ENCODE results near the gene FAM193B.

FAM193B gene

DNA sequence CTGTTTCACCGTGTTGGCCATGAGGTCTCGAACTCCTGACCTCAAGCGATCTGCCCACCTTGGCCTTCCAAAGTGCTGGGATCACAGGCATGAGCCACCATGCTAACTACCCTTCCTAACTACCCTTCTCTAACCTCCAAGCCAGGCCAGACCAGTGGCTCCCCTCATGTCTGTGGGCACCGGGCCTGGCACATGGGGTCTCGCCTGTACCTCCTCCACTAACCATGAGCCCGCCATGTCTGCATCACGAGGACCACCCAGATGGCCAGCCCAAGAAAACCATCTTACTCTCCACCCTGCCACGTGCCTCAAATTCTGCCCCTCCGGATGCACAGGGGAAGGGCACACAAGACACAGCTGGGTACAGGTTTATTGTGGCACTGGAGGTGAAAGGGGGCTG is 71.3 kb downstream of the FAM193B start:
- DNase-seq: no peak

DNA sequence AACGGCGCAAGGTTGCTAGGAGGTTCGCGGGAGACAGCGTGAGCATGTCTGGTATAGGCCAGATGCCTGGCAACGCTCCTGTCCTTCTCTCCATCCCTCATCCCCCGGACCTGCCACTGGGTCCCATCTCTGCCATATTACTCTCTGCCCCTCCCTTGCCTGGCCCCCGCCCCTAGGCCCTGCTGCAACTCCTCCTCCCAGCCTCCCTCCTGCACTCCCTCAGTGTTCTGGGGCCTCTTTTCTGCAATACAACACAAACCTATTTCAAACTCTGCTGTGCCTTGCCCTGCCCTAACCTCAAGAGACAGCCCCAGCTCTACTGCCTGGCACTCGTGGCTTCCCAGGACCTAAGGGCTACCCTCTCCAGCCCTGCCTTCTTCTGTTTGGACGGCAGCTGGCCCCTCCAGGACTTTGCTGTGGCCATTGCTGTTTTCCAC is 72.0 kb downstream of the FAM193B start:
- DNase-seq: no peak

DNA sequence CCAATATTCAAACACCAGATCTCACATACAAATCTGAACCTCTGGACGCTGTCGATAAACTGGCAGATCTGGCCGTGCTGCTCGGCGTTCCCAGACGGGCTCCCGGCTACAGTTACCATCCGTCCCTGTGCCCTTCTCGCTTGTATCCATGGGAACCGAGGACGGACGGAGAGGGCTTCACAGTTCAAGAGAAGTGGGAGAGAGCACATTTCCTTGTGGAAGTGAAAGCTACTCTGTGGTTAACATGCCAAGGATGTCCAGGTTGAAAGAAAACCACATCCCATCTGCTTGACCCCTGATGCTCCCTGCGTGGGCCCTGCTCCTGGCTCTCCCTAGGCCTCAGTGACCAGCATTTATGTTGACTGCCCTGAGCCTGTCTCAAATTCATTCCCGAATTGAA is 74.6 kb downstream of the FAM193B start:
- DNase-seq: no peak

DNA sequence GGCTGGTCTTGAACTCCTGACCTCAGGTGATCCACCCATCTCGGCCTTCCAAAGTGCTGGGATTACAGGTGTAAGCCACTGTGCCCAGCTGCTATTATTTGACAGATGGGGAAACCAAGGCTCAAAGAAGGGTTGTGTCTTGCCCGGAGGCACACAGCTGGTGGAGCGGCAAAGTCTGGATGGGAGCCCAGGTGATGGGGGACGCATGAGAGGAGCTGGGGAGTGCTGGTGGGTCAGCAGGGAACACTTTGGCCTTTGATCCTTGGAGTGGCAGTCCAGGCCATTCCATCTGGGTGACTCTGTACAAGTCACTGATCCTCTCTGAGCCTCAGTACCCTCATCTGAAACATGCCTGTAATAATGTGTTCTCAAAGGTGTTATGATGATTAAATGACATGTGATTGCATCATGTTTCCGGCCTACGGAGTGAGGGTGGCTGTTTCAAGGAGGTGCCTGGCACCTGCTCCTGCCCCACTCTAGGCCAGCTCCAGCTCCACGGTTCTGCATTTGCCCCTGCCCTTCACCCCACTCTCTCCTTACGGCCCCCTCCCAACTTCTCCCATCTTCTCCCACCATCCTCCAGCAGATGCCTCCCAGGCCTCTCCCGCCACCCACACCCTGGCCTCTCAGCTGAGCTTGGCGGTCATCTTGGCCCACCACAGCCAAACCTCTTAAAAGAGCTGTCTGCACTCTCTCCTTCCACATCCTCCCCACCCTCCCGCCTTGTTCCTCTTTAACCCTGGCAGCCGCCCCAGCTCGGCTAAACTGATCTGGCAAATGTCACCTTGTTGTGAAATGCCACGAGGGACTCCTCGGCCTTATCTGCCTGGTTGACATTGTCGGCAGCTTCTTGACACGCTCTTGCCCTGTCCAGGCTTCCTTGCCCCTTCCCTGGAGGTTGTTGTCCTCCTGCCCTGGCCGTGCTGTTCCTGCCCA is 75.4 kb downstream of the FAM193B start:
- no peak for DNase-seq

DNA sequence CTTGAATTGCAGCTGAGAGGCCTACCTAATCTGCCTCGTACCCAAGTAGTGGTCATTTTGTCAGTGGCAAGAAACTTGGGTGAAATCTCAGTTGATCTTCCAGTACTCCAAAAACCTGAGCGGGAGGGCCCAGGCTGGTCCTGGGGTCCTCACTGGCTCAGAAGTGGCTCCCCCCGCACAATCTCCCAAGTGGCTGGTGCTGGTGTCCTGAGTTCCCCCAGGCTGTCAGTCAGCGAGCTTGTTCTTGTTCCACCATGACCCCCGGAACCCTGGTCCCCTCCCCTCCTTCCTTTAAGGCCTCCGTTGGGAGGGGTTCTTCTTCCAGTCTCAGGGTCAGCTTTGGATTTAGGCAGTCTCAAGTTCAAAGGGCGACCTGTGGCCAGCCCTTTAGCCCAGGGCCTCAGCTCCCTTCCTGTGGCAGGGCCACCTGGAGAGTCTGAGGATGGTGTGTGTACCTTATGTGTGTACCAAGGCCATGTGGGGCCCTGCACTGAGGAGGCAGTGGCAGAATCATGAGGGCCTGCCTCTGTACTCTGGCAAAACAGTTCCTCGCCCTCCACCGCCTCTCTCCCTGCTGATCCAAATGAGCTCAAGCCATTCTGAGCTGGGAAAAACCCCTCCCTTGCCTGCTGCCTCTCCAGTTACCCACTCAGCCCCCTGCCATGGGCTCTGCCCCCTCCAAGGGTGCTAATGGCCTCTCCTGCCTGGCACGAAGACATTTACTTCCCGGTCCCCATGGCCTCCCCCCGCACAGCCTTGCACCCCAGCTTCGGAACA is 76.5 kb downstream of the FAM193B start:
- DNase-seq: no peak

DNA sequence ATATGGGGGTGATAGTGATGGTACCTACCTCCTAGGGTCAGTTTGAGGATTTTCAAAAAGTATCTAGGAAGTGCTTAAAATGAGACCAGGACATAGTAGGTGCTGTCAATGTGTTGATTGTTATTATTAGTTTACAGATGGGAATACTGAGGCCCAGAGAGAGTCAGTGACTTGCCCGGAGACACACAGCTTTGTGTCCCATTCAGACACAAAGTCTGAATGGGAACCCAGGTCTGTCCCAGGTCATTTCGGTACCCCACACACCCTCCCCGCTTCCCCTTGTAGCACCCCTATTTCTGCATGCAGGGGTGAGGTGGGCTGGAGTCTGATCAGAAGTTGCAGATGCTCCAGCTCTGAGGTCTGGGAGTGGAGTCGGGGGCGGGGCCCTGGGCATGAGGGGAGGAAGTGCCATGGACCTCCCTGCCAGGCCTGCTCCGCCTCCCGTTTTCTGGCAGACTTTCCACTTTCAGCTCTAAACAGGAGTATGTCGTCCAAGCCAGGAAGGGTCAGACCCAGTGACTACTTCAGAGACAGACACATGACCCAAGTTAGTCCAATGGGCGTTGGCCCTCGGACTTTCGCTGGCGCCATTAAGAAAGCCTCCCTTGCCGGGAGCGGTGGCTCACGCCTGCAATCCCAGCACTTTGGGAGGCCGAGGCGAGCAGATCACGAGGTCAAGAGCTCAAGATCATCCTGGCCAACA is 77.7 kb downstream of the FAM193B start:
- no peak for DNase-seq

DNA sequence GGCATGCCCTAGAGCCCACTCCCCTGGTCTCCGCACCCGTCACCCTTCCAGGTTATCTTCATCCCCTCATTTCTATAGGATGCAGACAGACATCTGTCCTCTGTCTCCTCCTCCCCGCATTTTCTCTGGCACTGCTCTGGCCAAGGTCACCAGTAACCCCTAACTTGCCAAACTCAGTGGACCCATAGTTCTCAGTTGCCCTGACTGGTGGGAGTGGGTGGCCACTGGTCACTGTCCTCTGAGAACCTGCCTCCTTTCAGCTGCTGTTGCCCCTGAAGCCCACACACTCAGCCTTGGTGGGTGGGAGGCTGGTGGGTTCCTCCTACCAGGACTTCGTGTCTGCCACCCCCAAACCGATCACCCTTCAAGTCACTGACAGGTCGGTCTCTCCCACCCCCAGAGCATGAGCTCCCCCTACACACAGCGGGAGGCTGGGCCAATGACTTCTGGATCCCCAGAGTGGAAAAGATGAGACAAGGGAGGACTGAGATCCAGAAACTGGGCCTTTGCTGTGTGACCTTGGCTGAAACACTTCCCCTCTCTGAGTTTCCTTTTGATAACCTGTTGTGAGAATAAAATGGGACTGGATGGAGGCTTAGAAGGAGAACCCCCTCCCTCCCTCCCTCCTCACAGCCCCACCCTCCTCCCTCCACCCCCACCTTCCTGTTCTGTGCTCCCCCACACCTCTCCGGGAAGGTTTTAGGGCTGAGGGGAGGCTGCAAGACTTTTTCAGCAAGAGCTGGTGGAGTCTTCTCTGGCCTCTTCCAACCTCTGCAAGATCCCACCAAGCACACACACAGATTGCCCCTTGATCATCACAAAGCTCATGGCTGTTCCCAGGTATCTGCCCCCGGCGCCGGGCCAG is 78.6 kb downstream of the FAM193B start:
- no peak for DNase-seq

DNA sequence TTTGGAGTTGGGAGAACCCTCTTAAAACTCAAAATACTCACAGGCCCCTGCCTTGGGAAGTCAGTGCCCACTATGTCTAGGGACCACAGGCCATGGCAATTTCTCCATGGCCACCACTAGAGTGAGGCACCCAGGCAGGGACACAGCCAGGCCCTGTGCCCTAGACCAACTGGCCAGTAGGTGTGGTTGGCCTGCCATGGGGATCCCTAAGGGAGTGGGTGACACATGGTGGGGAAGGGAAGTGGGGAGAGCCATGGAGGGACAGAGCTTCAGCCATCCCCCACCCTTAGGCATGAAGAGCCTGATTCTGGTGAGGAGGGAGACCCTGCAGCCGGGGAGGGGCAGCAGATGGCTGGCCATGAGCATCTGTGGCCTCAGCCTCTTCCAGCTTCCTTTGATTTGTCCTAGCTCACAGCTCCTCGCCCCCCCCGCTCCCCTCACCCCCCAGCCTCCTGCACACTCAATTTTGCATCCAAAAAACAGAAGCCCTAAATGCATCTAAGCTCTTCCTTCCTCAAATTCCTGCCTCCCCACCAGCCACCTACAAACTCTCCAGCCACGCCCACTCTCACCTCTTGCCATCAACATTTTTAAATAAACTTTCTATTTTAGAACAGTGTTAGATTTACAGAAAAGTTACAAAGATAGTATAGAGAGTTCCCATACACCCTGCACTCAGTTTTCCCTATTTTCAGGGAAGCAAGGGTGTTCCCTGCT is 79.4 kb downstream of the FAM193B start:
- DNase-seq: no peak

DNA sequence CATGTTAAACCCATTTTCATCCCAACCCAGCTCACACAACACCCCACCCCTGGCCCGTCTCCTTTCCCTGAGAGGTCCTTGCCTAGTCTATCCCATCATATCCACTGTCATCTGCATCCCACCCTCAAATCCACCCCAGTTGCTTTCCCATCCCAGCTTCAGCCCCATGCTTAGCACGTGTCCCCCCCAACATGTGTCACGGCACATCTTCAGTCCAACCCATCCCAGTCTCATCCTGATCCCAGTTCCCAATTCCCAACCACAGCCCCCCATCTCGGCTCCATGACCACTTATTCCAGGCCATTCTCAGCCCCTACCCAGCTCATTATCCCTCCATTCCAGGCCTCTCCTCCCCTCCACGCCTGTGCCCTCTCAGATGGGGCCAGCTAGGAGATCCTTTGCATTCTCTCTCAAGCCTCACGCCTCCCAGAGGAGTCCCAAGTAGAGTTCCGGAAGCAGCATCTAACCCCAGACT is 80.3 kb downstream of the FAM193B start:
- DNase-seq: no peak

DNA sequence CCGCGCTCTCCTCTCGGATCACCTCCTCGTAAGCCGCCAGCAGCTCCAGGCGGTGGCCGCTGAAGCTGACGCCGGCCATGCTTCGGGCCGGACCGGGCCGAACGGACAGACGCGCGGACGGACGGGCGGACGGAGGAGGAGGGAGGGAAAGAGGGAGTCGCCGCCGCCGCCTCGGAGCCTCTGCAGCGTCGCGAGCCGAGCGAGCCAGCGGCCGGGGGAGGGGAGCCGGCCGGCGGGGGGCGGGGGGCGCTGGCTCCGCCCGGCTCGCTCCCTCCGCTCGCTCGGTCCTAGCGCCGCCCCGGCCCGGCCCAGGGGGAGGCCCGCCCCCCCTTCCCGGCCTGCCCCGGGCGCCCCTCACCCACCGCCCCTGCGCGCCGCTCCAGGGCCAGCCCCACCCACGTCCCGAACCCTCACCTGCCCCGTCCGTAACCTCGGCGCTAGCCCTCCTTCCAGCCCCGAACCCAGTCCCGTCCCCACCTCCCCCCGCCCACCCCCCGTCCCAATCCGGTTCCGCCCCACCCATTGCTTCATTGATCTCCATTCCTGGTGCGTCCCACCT is 80.8 kb downstream of the FAM193B start, which contains the start of gene DBN1:
TSS of gene DBN1 (minus strand) at position 192 of the 559 bp plus-strand sequence. CDS start at position 79, 113 bp downstream.
- DNase-seq: peak; percentile 24

DNA sequence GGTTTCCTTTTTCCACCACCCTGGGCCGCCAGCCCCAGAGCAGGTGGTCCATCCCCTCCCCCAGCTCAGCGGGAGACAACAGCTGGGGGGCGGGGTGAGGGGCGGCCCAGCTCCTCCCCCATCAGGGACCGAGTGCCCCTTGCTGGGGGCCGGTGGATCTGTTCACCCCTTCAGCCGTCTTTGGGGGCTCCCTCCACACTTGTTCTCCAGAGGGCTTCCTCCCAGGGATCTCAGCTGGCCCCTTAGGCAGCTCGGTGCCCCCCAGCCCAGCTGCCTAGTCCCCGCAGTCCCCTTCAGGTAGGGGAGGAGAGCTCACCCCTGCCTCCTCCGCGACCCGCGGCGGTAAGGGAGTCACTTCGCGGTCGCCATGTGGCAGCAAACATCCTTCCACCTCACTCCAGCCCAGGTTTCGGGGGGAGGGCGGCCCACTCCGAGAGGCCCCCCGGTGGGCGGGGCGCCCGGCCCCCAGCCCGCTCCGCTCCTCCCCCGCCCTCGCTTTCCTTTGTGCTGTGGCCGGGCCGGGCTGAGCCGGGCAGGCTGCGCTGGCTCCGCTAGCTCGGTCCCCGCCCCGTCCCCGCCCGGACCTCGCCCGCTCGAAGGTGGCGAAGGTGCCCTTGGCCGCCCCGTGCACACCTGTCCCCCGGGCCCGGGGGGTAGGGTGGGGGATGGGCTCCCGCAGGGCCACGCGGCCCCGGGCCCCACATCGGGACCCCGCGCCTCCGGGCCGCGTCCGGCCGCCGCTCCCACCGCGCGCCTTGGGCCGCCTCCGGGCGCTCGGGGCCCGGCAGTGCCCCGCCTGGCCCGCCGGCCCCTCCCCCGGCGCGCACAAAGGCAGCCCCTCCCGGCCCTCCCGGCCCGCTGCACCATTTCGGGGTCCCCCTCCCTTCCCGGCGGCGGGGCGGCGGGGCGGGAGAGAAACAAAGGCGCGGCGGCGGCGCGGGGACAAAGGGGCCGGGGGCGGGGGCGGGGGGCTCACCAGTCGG is 81.6 kb downstream of the FAM193B start:
- DNase-seq: peak; percentile 19

DNA sequence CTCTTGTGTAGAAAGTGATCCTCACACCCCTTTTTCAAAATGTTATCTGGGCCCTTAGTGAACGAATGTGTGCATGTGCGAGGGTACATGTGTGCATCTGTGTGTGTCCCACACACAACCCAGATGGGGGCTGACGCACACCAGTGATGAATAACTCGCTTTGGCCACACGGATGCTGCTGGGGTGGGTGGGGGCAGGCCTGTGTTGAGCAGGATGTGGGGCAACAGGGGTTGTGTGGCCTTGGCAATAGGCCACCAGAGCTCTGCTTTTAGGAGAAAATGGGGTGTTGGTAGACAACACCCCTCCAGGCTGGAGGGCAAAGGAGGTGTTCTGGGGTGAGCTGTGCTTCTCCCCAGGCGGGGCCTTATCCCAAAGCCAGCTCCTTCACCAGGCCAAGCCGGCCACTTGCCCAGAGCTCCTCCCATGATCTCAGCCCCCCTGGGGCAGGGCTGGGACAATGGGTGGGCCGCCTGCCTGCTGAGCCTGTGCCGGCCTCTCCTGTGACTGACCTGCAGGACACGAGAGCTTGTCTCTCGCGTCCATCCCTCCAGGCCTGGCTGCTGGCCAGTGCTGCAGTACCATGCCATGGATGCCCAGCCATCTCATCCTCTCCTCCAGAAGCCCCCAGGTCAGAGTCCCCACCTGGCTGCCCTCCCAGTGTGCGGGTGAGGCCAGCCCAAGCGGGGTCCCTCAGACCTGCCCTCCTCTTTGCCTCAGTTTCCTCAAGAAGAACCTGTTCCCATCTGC is 82.6 kb downstream of the FAM193B start:
- DNase-seq: no peak

DNA sequence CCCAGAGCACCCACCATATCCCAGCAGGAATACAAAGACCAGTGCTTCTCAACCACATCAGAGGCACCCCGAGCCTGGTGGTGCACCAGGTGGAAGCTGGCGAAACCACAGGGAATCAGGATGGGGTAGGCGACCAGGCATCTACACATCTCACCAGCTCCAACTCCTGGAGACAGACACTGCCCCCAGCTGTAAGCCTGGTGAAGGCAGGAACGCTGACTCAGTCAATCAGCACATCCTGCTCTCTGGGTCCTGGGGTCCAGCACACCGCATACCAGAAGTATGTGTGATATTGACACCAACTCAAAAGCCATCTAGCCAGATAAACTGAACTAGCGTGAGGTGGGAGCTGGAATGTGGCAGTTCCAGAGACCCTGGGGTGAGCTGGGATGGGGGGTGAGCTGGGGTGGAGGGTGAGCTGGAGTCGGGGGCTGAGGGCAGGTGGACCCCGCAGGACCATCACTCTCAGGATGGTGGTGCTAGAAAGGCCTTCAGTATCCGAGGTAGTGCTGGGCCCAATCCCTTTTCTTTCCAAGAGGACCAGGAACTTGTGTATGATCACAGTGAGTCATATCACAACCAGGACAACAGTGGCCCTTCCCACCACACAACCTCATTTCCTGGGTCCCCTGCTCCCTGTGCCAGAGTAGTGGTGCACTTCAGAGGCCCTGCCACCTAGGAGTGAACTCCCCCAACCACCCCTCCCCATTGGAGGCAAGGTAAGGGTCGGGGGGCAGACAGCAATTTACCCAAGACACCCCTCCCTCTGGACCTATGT is 83.4 kb downstream of the FAM193B start:
- DNase-seq: no peak

Measured in T1000 (cell line).